ENCODE measurements around the gene CYP24A1.
"Not testable (repeated sequence)": the region's sequence is repeated elsewhere in the genome, so short reads cannot be mapped to it uniquely, and the experiment has no call there.

CYP24A1 gene

GRCh38 chr20:54132612-54133433 is 41.0 kb downstream of the CYP24A1 start:
- DNase-seq = no peak

DNA sequence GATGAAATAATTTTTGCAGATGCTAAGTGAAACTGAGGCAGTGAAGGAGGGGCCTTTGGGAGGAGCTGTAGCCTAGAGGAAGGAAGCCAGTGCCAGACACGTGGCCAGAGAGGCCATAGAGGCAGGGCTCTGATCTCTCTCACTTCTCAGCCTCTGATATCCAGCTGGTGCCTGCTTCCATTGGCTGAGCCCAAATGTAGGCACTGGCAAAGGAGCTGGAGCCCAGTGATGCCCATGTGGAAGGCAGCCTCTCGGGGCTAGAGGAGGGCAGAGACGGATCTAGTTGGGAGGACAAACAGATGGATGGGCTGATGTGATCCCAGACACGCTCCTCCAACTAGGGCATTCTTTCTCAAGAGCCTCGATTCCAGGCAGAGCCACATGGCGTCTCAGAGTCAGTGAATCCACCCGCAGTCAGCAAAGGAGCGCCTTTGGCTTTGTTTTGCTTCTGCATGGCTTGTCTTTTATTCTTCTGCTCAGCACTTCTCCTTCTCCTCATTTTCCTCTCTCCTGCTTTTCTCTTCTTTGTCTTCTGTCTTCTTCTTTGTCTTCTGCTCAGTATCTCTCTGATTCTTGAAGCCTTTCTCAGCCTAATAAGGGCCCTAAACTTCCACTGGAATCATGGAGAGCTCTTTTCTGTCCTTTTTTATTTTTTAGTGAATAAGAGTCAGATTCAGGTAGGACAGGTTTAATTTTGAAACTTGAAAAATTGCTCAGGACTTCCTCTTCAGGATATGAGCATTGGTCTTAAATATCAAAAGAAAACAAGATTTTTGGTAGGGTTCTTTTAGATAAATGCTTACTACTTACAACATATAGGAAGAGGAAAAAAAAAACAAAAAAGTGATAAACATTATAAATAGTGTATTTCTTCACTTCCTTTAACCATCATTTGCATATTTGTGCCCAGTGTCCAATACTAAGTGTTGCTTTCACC is 41.8 kb downstream of the CYP24A1 start:
- DNase-seq = no peak

DNA sequence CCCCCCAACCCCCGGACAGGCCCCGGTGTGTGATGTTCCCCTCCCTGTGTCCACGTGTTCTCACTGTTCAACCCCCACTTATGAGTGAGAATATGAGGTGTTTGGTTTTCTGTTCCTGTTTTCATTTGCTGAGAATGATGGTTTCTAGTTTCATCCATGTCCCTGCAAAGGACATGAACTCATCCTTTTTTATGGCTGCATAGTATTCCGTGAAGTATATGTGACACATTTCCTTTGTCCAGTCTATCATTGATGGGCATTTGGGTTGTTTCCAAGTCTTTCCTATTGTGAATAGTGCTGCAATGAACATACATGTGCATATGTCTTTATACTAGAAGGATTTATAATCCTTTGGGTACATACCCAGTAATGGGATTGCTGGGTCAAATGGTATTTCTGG is 42.7 kb downstream of the CYP24A1 start:
- not testable (repeated sequence) for DNase-seq

DNA sequence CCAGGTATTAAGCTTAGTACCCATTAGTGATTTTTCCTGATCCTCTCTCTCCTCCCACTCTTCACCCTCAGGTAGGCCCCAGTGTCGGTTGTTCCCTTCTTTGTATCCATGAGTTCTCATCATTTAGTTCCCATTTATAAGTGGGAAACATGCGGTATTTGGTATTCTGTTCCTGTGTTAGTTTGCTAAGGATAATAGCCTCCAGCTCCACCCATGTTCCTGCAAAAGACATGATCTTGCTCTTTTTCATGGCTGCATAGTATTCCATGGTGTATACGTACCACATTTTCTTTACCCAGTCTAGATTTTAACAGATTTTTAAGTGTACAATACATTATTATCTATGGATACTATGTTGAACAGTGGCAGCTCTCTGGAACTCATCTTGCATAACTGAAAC is 44.4 kb downstream of the CYP24A1 start:
- no peak for DNase-seq

DNA sequence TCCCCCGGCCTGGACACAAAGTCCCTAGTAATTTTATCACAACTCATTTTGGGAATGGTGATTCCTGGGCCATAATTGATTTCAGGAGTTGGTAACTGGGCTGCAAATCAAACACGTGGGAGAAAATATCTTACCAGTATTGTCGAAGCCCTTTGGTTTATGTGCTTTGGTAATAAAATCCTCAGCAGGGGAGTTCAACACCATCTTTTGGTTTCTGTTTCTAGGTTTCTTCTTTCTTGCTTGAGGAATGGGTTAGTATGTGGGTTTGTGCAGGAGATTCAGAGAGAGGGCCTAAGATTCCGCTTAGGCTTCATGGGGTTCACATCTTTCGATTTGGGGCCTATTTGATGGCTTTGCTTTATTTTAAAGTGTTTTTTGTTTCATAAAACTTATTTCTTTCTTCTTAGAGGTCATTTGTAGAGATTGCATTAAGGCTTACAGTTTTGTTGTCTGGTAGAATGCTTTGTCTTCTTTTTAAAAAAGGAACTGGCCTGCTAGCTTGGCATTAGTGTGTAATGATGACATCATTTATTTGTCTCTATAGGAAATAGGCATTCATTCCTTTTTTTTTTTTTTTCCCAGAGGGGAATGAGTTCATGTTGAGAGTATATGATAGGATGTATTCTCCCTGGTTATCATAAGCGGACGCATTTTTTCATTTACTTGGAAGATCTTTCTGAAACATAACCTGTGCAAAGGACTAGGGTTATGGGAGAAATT is 45.8 kb downstream of the CYP24A1 start:
- DNase-seq = no peak

DNA sequence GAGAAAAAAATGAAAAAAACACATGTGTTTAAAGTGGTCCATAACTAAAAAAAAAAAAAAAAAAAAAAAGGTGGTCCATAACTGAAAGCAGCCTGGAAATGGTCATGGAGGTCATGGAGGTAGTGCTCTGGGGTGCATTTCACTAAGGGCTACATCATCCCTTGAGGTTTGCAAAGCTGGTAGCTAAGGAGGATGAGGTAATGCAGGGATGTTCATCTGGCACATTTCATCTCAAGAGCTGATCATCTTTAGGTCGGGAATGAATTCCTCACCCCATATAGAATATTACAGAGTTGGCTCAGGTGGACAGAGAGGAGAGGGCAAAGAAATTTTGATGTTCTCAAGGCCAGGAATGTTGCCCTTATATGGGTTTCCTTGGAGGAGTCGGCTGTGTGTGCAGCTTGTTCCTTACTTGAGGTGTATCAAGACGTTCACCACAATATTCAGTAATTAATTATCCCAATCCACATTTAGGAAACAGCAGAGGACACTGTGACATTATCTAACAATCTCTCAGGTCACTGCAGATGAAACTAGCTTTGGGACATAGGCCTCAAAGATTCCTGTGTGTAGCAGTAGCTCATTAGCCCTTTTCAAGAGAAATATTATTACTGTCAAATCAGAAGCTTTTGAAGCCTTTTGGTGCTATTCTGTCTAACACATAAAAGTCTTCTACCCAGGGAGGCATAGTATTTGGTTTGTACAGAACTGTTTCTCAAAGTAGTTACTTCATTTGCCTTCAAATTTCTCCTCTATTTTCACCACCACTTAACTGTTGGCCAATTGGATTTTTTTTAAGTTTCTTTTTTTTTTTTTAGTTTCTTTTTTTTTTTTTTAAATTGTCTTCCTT is 46.8 kb downstream of the CYP24A1 start:
- no peak for DNase-seq

DNA sequence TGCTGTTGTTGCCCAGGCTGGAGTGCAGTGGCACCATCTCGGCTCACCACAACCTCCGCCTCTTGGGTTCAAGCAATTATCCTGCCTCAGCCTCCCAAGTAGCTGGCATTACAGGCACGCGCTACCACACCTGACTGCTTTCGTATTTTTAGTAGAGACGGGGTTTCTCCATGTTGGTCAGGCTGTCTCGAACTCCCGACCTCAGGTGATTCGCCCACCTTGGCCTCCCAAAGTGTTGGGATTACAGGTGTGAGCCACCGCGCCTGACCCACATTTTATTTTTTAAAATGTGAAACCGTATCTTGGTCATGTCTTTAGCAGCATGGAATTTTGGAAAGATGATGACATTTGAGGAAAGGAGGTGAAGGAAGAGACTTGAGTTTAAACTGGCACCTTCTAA is 47.5 kb downstream of the CYP24A1 start:
- DNase-seq = not testable (repeated sequence)

GRCh38 chr20:54123587-54124180 is 50.1 kb downstream of the CYP24A1 start:
- no peak for DNase-seq

DNA sequence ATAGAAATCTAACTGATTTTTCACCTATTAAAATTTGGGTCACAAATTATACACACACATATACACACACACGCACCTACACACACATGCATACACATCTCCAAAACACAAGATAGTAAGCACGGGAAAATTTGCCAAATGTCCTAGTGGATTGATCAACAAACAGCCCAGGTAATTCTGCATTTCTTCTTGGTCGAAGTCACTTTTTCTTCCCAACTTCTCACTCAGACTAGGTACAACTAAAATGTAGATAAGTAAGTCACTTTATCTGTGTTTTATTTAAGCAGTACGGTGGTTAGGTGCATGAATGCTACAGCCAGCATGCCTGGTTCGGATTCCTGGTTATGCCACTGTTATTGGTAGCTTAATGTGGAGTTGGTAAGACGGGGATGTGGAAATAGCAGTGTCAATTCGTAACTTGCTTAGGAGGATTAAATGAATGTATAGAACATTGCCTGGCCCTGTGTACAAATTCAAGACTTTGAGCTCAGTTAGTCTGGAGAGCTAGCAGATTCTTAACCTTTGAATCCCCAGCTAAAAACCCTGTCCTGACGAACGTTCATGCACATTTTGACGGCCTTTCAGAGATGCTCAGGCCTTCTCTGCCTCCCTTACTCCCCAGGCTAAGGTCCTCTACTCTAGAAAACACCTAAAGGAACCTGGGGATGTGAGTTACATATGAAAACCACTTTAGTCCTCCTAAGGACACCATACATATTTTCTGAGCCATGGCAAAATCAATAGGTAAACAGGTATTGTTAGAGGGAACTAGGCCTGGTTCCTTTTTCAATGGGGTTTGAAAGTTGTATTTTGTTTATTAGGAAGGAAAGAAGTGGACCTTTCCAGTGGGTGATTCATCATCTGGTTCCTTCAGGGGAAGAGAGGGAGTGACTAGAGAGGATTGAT is 50.9 kb downstream of the CYP24A1 start:
- DNase-seq = no peak

GRCh38 chr20:54122189-54122588 is 51.6 kb downstream of the CYP24A1 start:
- DNase-seq = no peak

DNA sequence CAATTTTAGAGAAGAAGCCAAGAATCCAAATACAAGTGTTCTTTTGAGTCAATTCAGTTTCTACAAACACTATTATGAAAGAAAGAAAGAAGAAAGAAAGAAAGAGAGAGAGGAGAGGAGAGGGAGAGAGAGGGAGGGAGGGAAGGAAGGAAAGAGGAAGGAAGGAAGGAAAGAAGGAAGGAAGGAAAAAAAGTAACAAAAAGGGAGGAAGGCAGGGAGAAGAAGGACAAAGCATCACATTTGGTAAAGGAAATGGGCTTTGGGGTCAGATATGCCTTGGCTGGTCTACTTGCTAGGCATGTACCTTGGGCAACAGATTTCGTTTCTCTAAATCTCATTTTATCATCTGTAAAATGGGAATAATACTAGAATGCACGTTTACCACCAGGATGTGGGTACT is 54.0 kb downstream of the CYP24A1 start:
- DNase-seq = no peak

DNA sequence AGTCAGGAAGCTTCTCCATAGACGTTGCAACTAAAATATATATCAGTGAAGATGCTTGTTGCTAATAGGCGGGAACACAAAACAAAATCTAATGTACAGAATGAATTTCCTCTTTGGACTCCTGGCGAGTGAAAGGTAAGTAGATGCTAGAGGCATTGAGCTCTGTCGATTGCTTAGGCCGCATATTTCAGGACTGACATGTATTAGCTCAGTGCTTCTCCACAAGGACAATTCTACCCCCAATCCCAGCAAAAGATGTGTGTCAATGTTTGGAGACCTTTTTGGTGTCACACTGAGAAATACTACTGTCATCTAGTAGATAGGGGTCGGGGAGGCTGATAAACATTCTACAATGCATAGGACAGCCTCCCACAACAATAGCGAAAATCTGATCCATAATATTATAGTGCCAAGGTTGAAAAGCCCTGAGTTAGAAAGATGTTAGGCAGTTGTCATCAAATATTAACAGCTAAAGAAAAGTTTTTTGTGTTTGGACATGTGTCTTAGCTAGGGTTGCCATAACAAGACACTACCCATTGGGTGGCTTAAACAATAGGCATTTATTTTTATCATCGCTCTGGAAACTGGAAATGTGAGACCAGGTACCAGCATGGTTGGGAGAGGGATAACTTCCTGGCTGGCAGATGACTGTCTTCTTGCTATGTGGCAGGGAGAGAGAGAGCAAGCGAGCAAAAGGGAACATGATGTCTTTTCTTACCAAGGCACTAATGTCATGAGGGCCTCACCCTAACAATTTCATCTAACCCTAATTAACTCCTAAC is 55.4 kb downstream of the CYP24A1 start:
- DNase-seq = no peak

DNA sequence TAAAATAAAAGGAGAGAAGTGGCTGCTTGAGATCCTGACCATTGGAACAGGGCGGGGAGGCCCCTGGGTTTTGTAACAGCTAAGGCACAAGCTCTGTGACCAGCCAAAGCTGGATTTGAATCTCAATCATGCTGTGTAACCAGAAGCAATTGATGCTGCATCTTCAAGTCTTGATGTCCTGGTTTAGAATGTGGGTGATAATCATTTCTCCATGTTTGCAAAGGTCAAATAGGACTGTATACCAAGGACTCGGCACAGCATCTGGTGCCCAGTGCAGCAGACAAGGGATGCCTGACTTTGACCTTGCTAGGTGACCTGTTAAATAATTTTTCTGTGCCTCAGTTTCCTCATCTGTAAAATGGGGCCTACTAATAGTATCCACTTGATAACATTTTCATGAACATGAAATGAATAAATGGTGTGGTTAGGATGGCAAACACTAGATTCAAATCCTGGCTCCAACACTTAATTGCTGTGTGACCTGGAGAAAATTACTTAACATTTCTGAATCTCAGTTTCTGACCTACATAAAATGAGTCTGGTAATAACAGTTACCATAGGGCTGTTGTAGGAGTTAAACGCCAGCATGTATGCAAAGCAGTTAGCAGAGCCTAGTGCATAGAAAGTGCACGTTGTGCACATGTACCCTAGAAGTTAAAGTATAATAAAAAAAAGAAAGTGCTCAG is 57.1 kb downstream of the CYP24A1 start:
- DNase-seq = no peak

DNA sequence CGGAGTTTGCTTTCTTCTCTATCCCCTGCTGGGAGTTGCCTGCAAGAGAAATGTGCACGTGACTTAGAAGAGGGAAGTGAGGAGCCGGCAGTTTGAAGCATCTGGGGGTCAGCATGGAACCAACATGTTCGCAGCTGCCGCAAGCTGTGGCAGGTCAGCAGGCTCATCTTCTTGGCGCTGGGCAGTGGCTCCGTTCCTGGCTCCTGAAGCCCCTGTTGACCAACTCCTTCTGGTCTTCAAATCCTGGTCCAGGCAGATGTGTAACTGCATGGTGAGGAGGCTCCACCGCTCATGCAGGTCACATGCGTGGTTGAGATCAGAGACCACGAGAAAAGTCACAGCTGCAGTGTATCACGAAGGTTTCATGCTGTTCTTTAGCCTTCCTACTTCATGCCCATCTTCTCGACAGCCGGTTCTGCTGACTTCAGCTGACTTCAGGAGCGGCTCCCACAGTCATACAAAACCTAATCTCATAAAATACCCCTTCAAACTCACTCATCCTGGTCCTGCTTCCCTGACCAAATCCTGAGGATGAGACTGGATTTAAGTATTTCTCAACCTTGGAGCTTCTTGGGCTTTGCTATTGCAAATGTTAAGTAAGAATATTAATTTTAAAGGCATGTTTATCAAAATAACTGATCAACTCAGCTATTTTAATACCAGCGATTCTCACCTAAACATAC is 58.5 kb downstream of the CYP24A1 start:
- no peak for DNase-seq

- no peak for DNase-seq
Observed at GRCh38 chr20:54114109-54114508, 59.7 kb downstream of the CYP24A1 start.

GRCh38 chr20:54113566-54113965 is 60.2 kb downstream of the CYP24A1 start:
- DNase-seq = no peak

GRCh38 chr20:54112221-54112884 is 61.4 kb downstream of the CYP24A1 start:
- no peak for DNase-seq

DNA sequence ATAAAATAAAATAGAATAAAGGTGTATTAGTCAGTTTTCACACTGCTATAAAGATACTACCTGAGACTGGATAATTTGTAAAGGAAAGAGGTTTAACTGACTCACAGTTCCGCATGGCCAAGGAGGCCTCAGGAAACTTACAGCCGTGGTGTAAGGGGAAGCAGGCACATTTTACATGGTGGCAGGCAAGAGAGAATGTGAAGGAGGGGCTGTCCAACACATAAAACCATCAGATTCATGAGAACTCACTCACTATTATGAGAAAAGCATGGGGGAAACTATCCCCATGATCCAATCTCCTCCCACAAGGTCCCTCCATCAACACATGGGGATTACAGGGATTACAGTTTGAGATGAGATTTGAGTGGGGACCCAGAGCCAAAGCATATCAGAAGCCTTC is 62.3 kb downstream of the CYP24A1 start:
- no peak for DNase-seq

Measured in activated CD8-positive, alpha-beta memory T cell treated with anti-CD3 and anti-CD28 coated beads, Interleukin-2, amount 50 U/mL, for 4 hours (primary cell).